HG02938 (cell line): Measurements from ENCODE around the gene PVRIG.
A peak's percentile ranks its signal among the peaks of the same experiment; 100 is the strongest.
"Not testable (repeated sequence)": the region's sequence is repeated elsewhere in the genome, so short reads cannot be mapped to it uniquely, and the experiment has no call there.

Experiments
- ATAC-seq: cut with Tn5 transposase; IDR thresholded peaks from one replicate; pipeline ENCODE4 v1.9.1; 2021; ENCODE audit warnings: mild to moderate bottlenecking, moderate library complexity; ENCODE audit not compliant: unreplicated experiment

PVRIG gene

DNA sequence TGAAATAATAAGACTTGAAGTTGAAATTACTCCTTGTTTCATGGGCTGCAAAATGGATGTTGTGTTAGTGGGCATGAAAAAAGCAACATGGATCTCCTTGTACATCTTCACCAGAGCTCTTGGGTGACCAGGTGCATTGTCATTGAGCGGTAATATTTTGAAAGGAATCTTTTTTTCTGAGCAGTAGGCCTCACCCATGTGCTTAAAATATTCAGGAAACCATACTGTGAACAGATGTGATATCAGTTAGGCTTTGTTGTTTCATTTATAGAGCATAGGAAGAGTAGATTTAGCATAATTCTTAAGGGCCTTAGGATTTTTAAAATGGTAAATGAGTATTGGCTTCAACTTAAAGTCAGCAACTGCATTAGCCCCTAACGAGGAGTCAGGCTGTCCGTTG lies 26.8 kb upstream of the PVRIG start:
- no peak for ATAC-seq

DNA sequence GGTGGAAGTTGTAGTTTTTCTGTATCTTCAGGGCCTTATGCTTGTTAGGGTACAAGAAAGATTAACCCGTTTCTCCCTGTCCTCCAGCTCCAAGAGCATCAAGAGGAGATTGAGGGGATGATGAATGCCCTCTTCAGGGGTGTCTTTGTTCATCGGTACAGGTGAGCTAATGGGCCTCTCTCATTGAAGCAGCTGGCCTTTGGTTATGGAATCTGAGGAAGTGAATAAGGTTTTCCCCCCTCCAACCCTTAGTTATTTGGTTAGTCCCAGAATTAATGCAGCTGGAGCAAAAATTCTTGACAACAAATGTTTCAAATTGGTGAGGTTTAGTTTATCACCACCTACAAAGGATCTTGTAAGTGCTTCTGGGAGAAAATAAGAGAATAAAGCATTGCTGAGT lies 24.5 kb upstream of the PVRIG start:
- no peak for ATAC-seq

DNA sequence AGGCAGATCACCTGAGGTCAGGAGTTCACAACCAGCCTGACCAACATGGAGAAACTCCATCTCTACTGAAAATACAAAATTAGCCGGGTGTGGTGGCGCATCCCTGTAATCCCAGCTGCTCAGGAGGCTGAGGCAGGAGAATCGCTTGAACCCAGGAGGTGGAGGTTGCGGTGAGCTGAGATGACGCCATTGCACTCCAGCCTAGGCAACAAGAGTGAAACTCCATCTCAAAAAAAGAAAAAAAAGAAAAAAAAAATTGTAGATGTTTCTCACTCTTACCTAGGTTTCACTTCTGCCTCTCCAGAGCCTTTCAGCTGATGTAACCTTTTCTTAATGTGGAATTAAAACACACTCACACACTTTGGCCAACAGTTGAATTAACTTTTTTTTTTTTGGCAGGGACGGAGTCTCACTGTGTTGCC lies 23.8 kb upstream of the PVRIG start:
- not testable (repeated sequence) for ATAC-seq

DNA sequence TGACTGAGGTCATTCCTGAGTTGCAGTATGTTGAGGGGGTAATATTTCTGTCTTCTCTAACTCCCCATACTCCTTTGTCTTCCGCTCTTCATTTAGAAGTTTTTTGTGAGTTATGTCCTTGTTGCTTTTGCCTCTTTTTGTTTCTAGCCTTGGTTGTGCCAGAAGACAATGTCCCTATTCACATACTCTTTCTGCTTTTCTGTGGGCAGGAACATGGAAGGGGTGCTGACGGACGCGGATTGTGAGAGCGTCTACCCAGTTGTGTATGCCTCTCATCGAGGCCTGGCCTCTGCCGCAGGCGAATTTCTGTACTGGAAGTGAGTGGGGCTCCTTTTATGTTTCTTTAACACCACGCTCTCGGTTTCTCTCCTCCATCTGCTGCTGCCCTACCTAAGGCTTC lies 21.5 kb upstream of the PVRIG start:
- no peak for ATAC-seq

DNA sequence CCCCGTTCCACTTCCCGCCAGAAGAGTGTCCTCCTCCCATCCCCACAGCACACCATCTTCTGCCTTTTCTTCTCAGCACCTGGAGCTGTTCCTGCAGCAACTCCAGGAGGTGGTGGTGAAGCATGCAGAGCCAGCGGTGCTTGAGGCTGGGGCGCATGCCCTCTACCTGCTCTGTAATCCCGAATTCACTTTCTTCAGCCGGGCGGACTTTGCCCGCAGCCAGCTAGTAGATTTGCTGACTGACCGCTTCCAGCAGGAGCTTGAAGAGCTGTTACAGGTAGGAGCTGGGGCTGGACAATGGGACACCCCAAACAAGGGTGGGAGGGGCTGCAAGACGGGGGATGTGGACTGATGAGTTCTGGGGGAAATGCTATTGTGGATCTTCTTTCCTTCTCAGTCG lies 19.1 kb upstream of the PVRIG start:
- no peak for ATAC-seq

DNA sequence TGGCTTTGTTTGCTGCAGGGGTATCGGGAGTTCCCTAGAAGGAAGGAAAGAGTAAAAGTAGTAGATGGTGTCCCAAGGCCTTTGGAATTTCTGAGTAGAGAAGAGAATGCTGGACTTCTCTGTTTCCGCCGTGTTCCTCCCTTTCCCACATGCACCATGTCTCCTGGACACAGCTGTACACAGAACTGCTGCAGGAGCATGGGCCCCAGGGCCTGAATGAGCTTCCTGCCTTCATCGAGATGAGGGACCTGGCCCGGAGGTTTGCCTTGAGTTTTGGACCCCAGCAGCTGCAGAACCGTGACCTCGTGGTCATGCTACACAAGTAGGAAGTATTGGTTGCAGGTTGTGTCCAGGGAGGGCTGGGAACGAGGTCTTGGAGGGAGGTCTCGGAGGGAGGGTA lies 15.3 kb upstream of the PVRIG start:
- no peak for ATAC-seq

DNA sequence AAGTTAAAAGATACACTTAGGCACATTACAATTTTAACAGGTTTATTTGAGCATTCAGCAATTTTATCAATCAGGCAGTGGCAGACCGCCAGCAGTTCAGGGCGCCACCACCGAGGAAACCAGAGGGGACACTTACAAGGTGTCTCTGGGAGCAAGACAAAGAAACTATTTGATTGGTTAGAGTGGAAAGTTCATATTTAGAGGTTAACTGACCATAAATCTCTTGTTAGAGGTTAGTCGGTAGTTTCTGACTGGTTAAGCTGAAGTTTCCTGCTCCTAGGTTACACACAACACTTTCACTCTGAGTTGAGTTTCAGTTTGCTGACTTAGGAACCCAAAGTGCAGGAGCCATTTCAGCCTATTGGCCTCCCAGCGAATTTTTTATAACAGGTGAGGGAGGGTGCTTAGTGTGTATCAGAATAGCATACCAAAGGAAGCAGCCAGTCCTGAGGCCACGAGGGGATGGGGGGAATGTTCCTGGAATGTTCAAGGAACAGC lies 10.8 kb upstream of the PVRIG start:
- ATAC-seq, result peak; percentile 77

DNA sequence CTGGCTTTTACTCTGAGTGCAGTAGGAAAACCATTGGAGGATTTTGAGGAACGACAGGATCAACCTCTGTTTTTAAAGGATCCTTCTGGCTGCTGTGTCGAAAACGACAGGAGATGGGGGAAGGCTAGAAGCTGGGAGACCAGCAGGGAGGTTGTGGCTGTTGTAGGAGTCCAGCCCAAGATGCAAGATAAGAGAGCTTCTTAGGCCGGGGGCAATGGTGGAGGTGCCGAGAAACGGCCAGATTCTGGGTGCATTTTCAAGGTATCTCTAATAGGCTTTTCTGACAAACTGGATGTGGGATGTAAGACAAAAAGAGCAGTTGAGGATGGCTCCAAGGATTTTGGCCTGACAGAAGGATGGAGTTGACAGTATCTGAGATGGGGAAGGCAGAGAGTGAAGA lies 10.3 kb upstream of the PVRIG start:
- ATAC-seq, result no peak

DNA sequence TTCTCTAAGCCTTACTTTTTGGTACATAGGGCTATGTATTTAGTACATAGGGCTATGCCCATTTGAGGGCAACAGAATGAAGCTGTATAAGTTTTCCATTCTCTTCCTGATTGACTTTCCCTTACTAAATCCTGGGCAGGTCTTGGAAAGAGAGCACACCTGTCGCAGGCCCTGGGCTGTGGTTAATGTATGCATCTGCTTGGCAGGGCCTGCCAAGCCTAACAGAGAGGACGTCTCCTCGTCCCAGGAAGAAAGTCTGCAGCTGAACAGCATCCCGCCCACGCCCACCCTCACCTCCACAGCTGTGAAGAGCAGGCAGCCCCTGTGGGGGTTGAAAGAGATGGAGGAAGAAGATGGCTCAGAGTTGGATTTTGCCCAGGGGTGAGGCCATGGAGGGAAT lies 8.9 kb upstream of the PVRIG start:
- no peak for ATAC-seq

DNA sequence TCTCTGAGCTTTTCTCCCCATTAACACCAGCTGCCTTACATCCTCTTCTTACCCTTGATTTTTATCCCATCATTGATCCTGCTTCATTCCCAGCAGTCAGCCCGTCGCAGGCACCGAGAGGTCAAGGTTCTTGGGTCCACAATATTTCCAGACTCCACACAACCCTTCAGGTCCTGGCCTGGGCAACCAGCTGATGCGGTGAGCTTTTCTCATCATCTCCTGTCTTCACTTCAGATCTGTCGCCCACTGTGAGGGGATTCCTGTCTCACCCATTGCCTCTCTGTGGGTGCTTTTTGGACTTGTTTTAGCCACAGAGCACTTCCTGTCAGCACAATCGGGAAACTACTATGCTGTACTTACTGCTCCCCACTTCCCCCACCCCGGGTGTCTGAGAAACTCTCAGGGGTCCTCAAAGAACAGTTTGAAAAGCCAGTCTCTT lies 8.4 kb upstream of the PVRIG start:
- ATAC-seq, result peak; percentile 38

DNA sequence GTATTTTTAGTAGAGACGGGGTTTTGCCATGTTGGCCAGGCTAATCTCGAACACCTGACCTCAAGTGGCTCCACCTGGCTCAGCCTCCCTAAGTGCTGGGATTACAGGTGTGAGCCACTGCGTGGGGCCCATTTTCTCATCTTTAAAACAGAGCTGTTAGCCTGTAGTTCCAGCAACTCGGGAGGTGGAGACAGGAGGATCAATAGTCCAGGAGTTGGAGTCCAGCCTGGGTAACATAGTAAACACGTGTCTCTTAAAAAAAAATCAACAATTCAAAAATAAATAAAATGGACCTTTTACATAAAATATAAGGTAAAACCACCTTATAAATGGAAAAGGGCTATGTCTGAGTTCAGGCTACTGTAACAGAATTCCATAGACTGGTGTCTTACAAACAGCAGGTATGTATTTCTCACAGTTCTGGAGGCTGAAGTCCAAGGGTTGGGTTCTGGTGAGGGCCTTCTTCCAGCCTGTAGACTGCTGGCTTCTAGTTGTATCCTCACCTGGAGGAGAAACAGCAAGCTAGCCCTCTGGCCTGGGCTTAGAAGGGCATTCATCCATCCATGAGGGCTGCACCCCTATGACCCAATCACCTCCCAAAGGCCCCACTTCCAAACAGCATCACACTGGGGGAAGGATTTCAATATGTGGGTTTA lies 7.0 kb upstream of the PVRIG start:
- ATAC-seq, result no peak

DNA sequence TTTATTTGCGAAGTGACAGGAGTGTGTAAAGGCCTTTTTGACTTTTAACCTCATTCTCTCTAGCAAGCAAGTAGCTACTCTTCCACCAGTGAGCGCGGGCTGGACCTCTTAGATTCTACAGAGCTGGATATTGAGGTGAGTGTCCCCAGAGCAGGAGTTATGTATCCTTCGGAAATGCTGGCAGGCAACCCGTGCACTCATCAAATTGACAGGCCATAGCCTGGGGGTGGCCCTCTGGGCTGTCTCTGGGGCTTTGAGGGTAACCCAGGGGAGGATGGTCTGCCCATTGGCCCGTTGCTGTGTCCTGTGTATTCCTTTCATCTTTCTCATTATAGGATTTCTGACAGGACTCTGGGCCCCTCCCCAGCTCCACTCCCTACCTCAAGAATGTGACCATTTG lies 6.1 kb upstream of the PVRIG start:
- ATAC-seq, result no peak

DNA sequence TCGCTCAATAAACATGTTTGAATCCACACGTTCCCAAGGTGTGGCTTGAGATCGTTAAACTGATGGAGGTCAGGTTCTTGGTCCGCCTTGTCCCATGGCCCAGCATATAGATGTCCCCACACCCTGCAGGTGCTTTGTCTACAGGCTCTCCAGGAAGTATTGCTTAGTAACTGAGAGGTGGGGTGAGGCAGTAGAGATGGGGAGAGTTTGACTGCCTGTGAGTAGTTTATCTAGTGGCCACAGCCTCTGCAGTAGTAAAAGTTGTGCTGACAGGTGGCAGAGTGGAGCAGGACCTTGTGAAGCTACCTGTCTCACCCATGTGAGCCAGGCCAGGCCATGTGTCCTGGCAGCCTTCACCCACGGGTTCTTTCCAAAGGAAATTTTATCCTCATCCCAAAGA lies 5.4 kb upstream of the PVRIG start:
- ATAC-seq, result not testable (repeated sequence)

DNA sequence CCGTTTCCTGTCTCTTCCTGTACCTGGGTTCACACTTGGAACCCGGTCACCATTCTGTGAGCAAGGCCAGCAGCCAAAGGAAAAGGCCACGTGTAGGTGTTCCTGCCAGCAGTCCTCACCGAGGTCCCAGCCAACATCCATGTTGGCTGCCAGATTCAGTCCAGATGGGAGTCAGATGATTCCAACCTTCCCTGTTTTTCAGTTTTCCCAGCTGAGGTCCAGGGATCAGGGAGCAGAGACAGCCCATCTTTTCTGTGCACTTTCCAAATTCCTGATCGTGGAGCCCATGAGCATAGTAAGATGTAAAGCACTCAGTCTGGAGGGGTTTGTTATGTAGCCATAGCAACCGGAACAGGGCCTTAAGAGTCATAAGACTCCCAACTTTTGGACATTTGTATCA lies 3.9 kb upstream of the PVRIG start:
- no peak for ATAC-seq

DNA sequence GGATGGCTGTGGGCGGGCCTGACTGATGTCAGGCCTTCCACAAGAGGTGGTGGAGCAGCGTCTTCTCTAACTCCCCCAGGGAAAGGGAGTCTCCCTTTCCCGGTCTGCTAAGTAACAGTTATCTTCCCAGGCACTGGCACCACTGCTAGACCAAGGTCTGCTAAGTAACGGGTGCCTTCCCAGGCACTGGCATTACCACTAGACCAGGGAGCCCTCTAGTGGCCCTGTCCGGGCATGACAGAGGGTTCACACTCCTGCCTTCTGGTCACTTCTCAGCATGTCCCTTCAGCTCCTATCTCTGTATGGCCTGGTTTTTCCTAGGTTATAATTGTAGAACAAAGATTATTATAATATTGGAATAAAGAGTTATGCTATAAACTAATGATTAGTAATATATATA lies 1.8 kb upstream of the PVRIG start:
- peak; percentile 11 for ATAC-seq

DNA sequence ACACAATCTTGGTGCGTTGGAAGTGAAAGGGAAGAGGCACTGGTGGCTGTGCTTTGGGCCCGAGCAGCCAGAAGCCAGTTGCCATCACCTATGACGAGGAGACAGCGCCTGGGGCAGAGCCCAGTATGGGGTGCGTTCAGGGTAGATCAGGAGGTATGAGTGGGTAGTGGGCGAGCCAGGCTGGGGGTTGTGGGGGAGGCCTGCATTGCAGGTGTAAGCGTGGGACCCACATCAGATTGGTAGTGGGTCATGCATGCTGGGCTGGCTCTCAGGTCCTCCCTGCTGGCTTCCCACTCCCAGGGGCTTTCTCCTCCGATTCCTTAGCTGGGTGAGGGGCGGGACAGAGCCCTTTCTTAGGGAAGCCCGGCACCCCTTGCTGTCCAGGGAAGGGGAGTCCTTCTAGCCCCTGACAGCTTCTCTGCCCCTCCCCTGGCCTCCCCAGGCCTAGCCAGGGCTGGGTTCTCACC lies 445 bp upstream of the PVRIG start:
- no peak for ATAC-seq

DNA sequence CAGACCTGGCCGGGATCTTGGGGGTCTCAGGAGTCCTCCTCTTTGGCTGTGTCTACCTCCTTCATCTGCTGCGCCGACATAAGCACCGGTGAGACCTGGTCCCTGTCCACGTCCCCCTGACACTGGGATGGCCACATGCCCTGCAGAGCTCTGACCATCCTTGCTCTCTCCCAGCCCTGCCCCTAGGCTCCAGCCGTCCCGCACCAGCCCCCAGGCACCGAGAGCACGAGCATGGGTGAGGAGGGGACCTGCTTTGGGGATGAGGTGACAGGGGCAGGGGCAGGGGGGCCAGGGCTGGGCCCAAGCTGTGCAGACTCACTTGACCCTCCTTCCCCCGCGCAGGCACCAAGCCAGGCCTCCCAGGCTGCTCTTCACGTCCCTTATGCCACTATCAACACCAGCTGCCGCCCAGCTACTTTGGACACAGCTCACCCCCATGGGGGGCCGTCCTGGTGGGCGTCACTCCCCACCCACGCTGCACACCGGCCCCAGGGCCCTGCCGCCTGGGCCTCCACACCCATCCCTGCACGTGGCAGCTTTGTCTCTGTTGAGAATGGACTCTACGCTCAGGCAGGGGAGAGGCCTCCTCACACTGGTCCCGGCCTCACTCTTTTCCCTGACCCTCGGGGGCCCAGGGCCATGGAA lies 959 bp downstream of the PVRIG start:
- peak; percentile 11 for ATAC-seq

DNA sequence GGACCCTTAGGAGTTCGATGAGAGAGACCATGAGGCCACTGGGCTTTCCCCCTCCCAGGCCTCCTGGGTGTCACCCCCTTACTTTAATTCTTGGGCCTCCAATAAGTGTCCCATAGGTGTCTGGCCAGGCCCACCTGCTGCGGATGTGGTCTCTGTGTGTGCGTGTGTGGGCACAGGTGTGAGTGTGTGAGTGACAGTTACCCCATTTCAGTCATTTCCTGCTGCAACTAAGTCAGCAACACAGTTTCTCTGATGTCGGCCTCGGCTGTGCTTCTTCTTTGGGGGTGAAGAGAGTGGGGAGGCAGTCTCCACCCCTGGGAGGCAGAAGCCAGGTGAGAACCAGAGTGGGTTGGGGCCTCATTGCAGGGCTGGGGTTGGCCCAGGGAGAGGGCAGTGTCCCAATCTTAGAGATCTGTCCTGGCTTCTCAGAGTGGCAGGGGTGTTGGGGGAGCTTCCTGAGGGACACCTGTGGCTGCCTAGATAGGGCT lies 1.5 kb downstream of the PVRIG start:
- peak; percentile 58 for ATAC-seq

DNA sequence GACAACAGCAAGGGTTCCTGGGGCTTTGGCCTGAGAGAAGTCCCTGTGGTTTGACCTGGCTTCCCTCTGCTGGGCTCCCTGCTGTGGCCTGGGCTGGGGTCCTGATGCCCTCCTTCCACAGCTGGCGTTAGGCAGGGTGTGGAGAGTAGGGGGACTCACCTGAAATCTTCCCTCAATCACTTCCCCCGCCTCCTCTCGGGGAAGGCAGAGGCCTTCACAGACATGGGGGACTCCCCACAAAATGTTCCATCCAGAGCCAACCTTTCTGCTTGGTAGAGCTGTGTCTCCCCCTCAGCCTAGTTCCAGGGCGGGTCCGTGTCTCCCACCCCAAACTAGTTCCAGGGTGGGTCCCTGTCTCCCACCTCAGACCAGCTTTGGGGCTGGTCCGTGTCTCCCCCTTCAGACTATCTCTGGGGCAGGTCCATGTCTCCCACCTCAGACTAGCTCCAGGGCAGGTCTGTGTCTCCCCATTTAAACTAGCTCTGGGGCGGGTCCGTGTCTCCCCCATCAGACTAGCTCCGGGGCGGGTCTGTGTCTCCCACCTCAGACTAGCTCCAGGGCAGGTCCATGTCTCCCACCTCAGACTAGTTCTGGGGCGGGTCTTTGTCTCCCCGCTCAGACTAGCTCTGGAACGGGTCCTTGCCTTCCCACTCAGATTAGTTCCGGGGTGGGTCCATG lies 2.2 kb downstream of the PVRIG start:
- ATAC-seq, result no peak

DNA sequence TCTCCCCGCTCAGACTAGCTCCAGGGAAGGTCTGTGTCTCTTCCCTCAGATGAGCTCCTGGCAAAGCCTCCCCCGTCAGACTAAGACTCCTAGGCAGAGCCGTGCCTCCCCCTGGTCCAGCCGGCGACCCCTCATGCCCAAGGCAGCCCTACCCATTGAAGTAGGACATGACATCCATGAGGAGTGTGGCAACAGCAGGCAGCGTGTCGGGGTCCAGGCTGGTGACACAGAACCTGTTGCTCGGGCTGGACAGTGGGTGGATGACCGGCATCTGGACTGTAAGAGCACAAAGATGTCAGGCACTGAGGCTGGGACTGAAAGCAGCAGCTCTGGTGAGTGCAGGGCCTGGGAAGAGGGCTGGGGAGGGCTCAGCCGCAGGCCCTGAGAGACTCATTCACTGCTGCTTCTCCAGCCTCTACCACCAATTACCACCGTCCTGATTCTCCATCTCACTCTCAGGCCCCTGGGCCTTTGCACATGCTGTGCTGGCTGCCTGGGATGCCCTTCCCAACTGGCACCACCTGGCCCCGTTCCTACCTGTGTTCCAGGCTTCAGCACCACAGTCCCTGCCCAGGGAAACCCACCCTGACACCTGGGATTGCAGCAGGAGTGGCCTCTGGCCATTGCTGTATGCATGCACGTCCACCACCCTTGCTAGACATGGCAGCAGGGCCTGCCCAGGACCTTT lies 2.8 kb downstream of the PVRIG start:
- no peak for ATAC-seq

DNA sequence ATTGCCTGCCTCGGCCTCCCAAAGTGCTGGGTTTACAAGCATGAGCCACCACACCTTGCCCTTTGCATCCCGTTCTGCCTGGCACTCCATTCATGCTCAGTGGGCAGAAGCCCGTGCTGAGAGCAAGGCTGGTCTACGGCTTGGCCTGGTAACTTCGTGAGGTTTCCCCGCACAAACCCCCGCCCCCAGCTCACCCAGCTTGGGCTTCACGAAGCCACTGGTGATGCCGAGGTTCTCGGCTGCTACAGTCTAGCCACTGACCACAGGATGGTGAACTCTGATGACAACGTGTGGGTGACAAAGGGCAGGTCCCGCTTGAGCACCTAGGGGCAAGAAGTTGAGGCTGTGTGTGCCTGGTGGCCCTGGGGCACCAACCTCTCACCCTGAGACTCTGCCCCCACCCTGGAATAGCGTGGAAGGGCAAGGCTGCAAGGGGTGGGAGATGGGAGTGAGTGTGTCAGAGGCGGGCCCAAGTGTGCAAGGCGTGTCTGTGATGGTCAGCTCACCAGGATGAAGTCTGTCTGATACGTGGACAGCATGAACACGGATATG lies 3.7 kb downstream of the PVRIG start:
- ATAC-seq, result not testable (repeated sequence)
